ENCODE measurements around the gene COG5. TPM values are rescaled to one million over a fixed set of nuclear protein-coding genes. Genes with fewer than 3 reads are reported as not detected.

COG5 gene
- total and polyA plus RNA-seq, 9 of the 15 experiments (the other 6 are each of a cell fraction or from before 2014, with no cell fraction given): 15.3 to 75.1 (median 56.4) TPM

DNA sequence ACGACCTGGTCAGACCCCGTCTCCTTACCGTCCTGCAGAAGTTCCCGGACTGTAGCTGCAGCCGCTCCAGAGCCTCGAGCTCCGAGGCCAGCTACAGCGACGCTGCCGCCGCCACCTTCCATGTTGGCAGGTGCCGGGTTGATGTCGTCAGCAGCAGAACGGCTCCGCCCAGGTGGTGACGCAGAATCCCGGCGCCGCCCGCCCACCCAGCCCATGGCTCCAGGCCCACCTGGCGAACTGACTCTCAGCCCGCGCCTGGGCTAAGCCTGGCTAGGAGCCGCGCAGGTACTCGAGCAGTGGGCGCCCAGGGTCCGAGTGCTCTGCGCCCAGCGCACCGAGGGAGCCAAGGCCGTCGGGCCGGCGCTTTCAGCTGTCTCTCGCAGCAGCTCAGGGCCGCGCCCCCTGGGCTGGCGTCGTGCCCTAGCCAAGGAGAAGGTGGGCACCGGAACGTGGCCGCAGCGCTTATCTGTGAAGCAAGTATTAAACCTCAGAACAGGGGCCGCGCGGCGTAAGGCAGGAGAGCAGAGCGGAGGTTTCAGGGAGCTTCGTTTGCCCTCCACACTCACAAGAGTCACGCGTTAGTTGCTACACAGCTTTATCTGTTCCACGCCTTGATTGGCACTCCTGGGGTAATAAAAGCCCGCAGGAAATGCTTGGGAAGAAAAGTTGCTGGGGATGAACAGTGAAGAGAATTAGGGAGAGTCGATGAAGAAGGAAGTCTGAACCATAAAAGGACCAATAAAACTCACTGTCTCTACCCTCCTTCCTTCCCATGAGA lies at the start of gene COG5, which contains the start of gene DUS4L (continued):
- TF ChIP-seq NCOA1 (IDR thresholded peaks at IDR 0.05; ENCODE audit: low read depth): peak; percentile 24; the same call in 1 of the 2 replicates
- TF ChIP-seq HIVEP1 (CRISPR knock-in tag; IDR thresholded peaks at IDR 0.05): peak; percentile 86
- peak; percentile 94 for TF ChIP-seq NKRF (IDR thresholded peaks at IDR 0.05; ENCODE audit: borderline replicate concordance)
- TF ChIP-seq MIER1 (IDR thresholded peaks at IDR 0.05; ENCODE audit: low read depth): no peak
- no peak for TF ChIP-seq PCBP2 (IDR thresholded peaks at IDR 0.05; ENCODE audit: low read depth, low read length, poor library complexity, severe bottlenecking)
- TF ChIP-seq, protein P1, sequence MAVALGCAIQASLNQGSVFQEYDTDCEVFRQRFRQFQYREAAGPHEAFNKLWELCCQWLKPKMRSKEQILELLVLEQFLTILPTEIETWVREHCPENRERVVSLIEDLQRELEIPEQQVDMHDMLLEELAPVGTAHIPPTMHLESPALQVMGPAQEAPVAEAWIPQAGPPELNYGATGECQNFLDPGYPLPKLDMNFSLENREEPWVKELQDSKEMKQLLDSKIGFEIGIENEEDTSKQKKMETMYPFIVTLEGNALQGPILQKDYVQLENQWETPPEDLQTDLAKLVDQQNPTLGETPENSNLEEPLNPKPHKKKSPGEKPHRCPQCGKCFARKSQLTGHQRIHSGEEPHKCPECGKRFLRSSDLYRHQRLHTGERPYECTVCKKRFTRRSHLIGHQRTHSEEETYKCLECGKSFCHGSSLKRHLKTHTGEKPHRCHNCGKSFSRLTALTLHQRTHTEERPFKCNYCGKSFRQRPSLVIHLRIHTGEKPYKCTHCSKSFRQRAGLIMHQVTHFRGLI (CRISPR knock-in tag; IDR thresholded peaks at IDR 0.05): no peak
- TF ChIP-seq SMARCA4 (IDR thresholded peaks at IDR 0.05): peak; percentile 15; the same call in 1 of the 2 replicates
- TF ChIP-seq FOXA3 (CRISPR knock-in tag; conservative IDR thresholded peaks at IDR 0.05 in 1 of 2, IDR thresholded peaks at IDR 0.05 in 1 of 2): no peak
- peak; percentile 93; the same call in 1 of the 2 replicates for TF ChIP-seq EP400 (IDR thresholded peaks at IDR 0.05)
- TF ChIP-seq TAF7 (tag; IDR thresholded peaks at IDR 0.05): peak; percentile 70; the same call in 1 of the 2 replicates
- TF ChIP-seq MBD2 (IDR thresholded peaks at IDR 0.05; ENCODE audit: borderline replicate concordance, low read depth): peak; percentile 85
- no peak for TF ChIP-seq ZNF239 (CRISPR knock-in tag; IDR thresholded peaks at IDR 0.05)
- peak; percentile 61 to 97; a peak in 3 of 4 replicates for TF ChIP-seq NONO (IDR thresholded peaks at IDR 0.05; ENCODE audit: low read depth in 2 of 2, low read length in 1 of 2)
